SH-SY5Y (cell line): ENCODE measurements around the gene CHIT1.

Experiments used
- GATA2 ChIP-seq: IDR thresholded peaks from 2 replicates; pipeline ENCODE4 v1.6.1; 2011; ENCODE audit warnings: mild to moderate bottlenecking, low read depth, low read length
- GATA3 ChIP-seq: IDR thresholded peaks from 2 replicates; pipeline ENCODE4 v1.6.1; 2011; ENCODE audit warnings: low read depth, mild to moderate bottlenecking, low read length, moderate library complexity

DNA sequence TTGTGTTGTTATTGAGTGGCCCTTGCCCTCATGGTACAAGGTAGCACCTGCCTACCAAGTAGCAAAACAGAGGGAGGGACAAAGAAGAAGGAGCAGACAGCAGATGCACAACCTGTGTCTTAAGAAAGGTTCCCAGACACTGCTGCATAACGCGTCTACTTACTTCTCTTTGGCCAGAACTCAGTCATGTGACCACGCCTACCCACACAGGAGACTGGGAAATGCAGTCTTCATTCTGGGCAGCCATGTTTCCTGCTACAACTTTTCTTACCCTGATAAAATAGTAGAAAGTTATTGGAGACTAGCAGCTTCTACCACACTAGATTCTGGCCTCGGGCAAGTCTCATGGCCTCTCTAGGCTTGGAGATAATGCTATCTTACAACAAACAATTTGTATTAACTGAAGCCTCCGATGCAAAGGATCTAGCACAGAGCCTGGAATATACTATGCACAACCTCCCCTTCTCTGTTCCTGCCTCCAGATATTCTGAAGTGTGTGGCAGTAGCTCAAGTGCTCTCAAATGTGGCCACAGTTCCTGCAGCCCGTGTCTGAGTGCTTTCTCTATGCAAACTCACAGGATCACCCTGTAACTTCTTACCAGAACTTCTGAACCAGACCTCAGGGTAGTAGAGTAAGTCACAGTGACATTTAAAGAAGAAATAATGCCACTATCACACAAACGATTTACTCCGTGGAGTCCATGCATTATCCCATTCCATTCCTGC is 41.7 kb upstream of the CHIT1 start:
- TF ChIP-seq GATA2 (no peak), GATA3 (no peak)
